Neural cell (in vitro differentiated cells): Measurements from ENCODE around the gene ADSL. TPM values are rescaled to one million over a fixed set of nuclear protein-coding genes. Genes with fewer than 3 reads are reported as not detected.

Source experiments
- H2AFZ ChIP-seq: fragments of 200-600, 300-800 bp; sonication (generic), shearing (Covaris generic); 2 replicates; pipeline ENCODE4 v1.6.0; 2014; ENCODE audit warnings: low read depth, mild to moderate bottlenecking, antibody characterized with exemption, low read length, moderate library complexity
- H3F3A ChIP-seq: fragments of 200-600 bp; shearing (Covaris generic); 2 replicates; pipeline ENCODE4 v1.6.1; 2016; ENCODE audit warnings: mild to moderate bottlenecking, moderate library complexity, mixed read lengths, antibody characterized with exemption, low read length; ENCODE audit not compliant: insufficient read depth, poor library complexity, severe bottlenecking
- H3K27ac ChIP-seq: fragments of 200-600, 300-800 bp; sonication (generic), shearing (Covaris generic); 2 replicates; pipeline ENCODE4 v1.5.1; 2014; ENCODE audit warnings: mild to moderate bottlenecking, low read length, moderate library complexity
- H3K27me3 ChIP-seq: fragments of 300-800, 200-600 bp; sonication (generic), shearing (Covaris generic); 2 replicates; pipeline ENCODE4 v1.6.0; 2014; ENCODE audit warnings: mild to moderate bottlenecking, low read depth, low read length, moderate library complexity; ENCODE audit not compliant: insufficient read depth
- H3K36me3 ChIP-seq: fragments of 300-800, 200-600 bp; sonication (generic), shearing (Covaris generic); 2 replicates; pipeline ENCODE4 v1.5.1; 2014; ENCODE audit warnings: mild to moderate bottlenecking, antibody characterized with exemption, low read length, moderate library complexity; ENCODE audit not compliant: insufficient read depth
- H3K4me2 ChIP-seq: fragments of 300-800, 200-600 bp; sonication (generic), shearing (Covaris generic); 2 replicates; pipeline ENCODE4 v1.6.0; 2014; ENCODE audit warnings: mild to moderate bottlenecking, low read length
- H3K4me3 ChIP-seq: fragments of 300-800, 200-600 bp; sonication (generic), shearing (Covaris generic); 2 replicates; pipeline ENCODE4 v1.5.1; 2014; ENCODE audit warnings: mild to moderate bottlenecking, low read length, moderate library complexity
- H3K79me2 ChIP-seq: fragments of 200-600 bp; shearing (Covaris generic); replicated peaks from 2 replicates; pipeline ENCODE4 v1.6.0; 2014; ENCODE audit warnings: mild to moderate bottlenecking, low read length, moderate library complexity; ENCODE audit not compliant: insufficient read depth
- H3K9ac ChIP-seq: fragments of 300-800, 200-600 bp; sonication (generic), shearing (Covaris generic); 2 replicates; pipeline ENCODE4 v1.6.1; 2016; ENCODE audit warnings: mild to moderate bottlenecking, low read length, mixed read lengths
- H3K9me2 ChIP-seq: fragments of 200-600 bp; shearing (Covaris generic); 2 replicates; pipeline ENCODE4 v1.6.1; 2016; ENCODE audit warnings: mild to moderate bottlenecking, low read length, mixed read lengths; ENCODE audit not compliant: insufficient read depth
- H3K9me3 ChIP-seq: fragments of 200-600, 300-800 bp; sonication (generic), shearing (Covaris generic); 2 replicates; pipeline ENCODE4 v1.6.1; 2016; ENCODE audit warnings: mild to moderate bottlenecking, mixed run types, low read length, moderate library complexity, mixed read lengths
- H4K20me1 ChIP-seq: fragments of 200-600 bp; shearing (Covaris generic); 2 replicates; pipeline ENCODE4 v1.6.1; 2016; ENCODE audit warnings: mild to moderate bottlenecking, mixed run types; ENCODE audit not compliant: insufficient read depth
- CTCF ChIP-seq: fragments of 450-650 bp; IDR thresholded peaks from 2 replicates; pipeline ENCODE4 v1.5.1; 2014; ENCODE audit warnings: antibody characterized with exemption, mild to moderate bottlenecking, moderate library complexity; ENCODE audit not compliant: poor library complexity, severe bottlenecking
- EP300 ChIP-seq: fragments of 450-650 bp; conservative IDR thresholded peaks from 2 replicates; pipeline ENCODE4 v1.6.1; 2014; ENCODE audit warnings: antibody characterized with exemption, mild to moderate bottlenecking, moderate library complexity; ENCODE audit not compliant: poor library complexity, severe bottlenecking
- EZH2 ChIP-seq: fragments of 200-600, 300-800 bp; shearing (Covaris generic), sonication (generic); IDR thresholded peaks from 2 replicates; pipeline ENCODE4 v1.6.1; 2014; ENCODE audit warnings: antibody characterized with exemption, low read length, borderline replicate concordance, mild to moderate bottlenecking; ENCODE audit not compliant: insufficient read depth, poor library complexity, severe bottlenecking
- MXI1 ChIP-seq: fragments of 450-650 bp; conservative IDR thresholded peaks from 2 replicates; pipeline ENCODE4 v1.6.1; 2014; ENCODE audit warnings: antibody characterized with exemption, mild to moderate bottlenecking; ENCODE audit not compliant: poor library complexity, severe bottlenecking
- POLR2AphosphoS5 ChIP-seq: IDR thresholded peaks from 2 replicates; pipeline ENCODE4 v1.6.1; 2012
- RAD21 ChIP-seq: fragments of 450-650 bp; conservative IDR thresholded peaks from 2 replicates; pipeline ENCODE4 v1.6.1; 2014; ENCODE audit warnings: antibody characterized with exemption, mild to moderate bottlenecking, moderate library complexity
- SMC3 ChIP-seq: fragments of 450-650 bp; conservative IDR thresholded peaks from 2 replicates; pipeline ENCODE4 v1.6.1; 2014; ENCODE audit warnings: antibody characterized with exemption, mild to moderate bottlenecking, moderate library complexity; ENCODE audit not compliant: poor library complexity
- TAF1 ChIP-seq: IDR thresholded peaks from 2 replicates; pipeline ENCODE4 v1.6.1; 2012; ENCODE audit warnings: low read depth
- polyA plus RNA-seq: library from polyadenylated mRNA; depleted of rRNA; stranded (reverse); fragments of >200 nt; gene quantifications from 2 replicates; pipeline ENCODE4 v1.2.3, GENCODE V29; 2014
- TF ChIP-seq, protein P1 (sequence below): IDR thresholded peaks from 2 replicates; pipeline ENCODE4 v1.6.1; 2012; ENCODE audit warnings: borderline replicate concordance

ADSL gene
- polyA plus RNA-seq, 1 donor from 2014 or later: 112 TPM

GRCh38 chr22:40334060-40334459 is 12.2 kb upstream of the ADSL start:
- H4K20me1 ChIP-seq: no peaks in the 10 kb centered on the region
- no peak for TF ChIP-seq TAF1
- no peak for TF ChIP-seq EP300
- no peak for TF ChIP-seq CTCF
- TF ChIP-seq MXI1: no peak
- TF ChIP-seq, protein P1, sequence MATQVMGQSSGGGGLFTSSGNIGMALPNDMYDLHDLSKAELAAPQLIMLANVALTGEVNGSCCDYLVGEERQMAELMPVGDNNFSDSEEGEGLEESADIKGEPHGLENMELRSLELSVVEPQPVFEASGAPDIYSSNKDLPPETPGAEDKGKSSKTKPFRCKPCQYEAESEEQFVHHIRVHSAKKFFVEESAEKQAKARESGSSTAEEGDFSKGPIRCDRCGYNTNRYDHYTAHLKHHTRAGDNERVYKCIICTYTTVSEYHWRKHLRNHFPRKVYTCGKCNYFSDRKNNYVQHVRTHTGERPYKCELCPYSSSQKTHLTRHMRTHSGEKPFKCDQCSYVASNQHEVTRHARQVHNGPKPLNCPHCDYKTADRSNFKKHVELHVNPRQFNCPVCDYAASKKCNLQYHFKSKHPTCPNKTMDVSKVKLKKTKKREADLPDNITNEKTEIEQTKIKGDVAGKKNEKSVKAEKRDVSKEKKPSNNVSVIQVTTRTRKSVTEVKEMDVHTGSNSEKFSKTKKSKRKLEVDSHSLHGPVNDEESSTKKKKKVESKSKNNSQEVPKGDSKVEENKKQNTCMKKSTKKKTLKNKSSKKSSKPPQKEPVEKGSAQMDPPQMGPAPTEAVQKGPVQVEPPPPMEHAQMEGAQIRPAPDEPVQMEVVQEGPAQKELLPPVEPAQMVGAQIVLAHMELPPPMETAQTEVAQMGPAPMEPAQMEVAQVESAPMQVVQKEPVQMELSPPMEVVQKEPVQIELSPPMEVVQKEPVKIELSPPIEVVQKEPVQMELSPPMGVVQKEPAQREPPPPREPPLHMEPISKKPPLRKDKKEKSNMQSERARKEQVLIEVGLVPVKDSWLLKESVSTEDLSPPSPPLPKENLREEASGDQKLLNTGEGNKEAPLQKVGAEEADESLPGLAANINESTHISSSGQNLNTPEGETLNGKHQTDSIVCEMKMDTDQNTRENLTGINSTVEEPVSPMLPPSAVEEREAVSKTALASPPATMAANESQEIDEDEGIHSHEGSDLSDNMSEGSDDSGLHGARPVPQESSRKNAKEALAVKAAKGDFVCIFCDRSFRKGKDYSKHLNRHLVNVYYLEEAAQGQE: no peak
- TF ChIP-seq RAD21: no peak
- TF ChIP-seq POLR2AphosphoS5: no peak
- no peak for TF ChIP-seq SMC3
- TF ChIP-seq EZH2: no peak
- no peak overlapping the region for H3K27ac ChIP-seq
- no peaks in the 10 kb centered on the region for H3K79me2 ChIP-seq
- H2AFZ ChIP-seq: no peak overlapping the region
- no peak overlapping the region for H3K4me3 ChIP-seq
- H3K4me2 ChIP-seq: no peak overlapping the region
- no peaks in the 10 kb centered on the region for H3K9me2 ChIP-seq
- no peak overlapping the region for H3K9ac ChIP-seq
- no peaks in the 10 kb centered on the region for H3K9me3 ChIP-seq
- no peaks in the 10 kb centered on the region for H3K27me3 ChIP-seq
- H3F3A ChIP-seq: no peaks in the 10 kb centered on the region
- no peaks in the 10 kb centered on the region for H3K36me3 ChIP-seq

DNA sequence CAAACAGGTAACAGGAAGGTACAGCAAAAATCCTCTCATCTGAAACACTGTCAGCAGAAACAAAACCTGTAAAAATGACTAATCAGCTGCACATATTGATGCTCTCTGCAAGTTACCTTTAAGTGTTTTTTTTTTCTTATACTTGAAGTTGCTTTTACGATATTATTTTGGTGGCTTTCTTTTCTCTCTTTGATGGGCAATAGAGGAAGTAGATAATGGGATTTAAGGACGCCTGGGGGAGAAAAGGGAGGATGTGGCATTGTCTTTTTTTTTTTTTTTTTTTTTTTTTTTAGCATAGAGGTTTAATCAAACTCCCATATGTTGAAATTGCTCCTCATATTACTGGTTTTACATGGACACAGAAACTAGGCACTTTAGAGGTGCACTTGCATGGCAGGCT is 11.4 kb upstream of the ADSL start:
- no peak for TF ChIP-seq EP300
- no peak overlapping the region for H3K4me3 ChIP-seq
- no peaks in the 10 kb centered on the region for H3K27me3 ChIP-seq
- no peaks in the 10 kb centered on the region for H3K36me3 ChIP-seq
- no peak overlapping the region for H3K4me2 ChIP-seq
- no peak overlapping the region for H3K27ac ChIP-seq
- no peaks in the 10 kb centered on the region for H3K9me3 ChIP-seq
- H3F3A ChIP-seq: no peaks in the 10 kb centered on the region
- no peak overlapping the region for H2AFZ ChIP-seq
- H3K9ac ChIP-seq: no peak overlapping the region
- H3K79me2 ChIP-seq: no peaks in the 10 kb centered on the region
- H3K9me2 ChIP-seq: no peaks in the 10 kb centered on the region
- no peaks in the 10 kb centered on the region for H4K20me1 ChIP-seq

GRCh38 chr22:40335358-40335757 is 10.9 kb upstream of the ADSL start:
- Histone ChIP-seq H3K27ac (no peak overlapping the region), H3K9me3 (no peaks in the 10 kb centered on the region), H3F3A (no peaks in the 10 kb centered on the region), H3K9me2 (no peaks in the 10 kb centered on the region), H3K4me2 (no peak overlapping the region), H3K36me3 (no peaks in the 10 kb centered on the region), H3K9ac (no peak overlapping the region), H3K4me3 (no peak overlapping the region), H3K27me3 (no peaks in the 10 kb centered on the region), H4K20me1 (no peaks in the 10 kb centered on the region), H3K79me2 (no peaks in the 10 kb centered on the region), H2AFZ (no peak overlapping the region)
- TF ChIP-seq SMC3 (no peak), EZH2 (no peak), TAF1 (no peak), EP300 (no peak), MXI1 (no peak), CTCF (no peak), RAD21 (no peak), POLR2AphosphoS5 (no peak)
- TF ChIP-seq, protein P1: no peak
